ENCODE measurements around the gene SHMT2.

Gene SHMT2

GRCh38 chr12:57236201-57236924 is 6.9 kb downstream of the SHMT2 start:
- Histone ChIP-seq H3K9me3 (ENCODE audit: control insufficient read depth, low read length) (no peaks in the 10 kb centered on the region), H3K27ac (ENCODE audit: low read depth, low read length, severe bottlenecking) (no peak overlapping the region), H3K36me3 (ENCODE audit: control insufficient read depth, insufficient read depth, low read length) (peaks cover 37% of the 10 kb centered on the region), H3K4me3 (ENCODE audit: extremely low read depth, insufficient read depth, low read length, poor library complexity, severe bottlenecking) (no peak overlapping the region), H3K4me1 (ENCODE audit: control insufficient read depth, insufficient read depth, low read length, poor library complexity, severe bottlenecking) (peaks cover 12% of the 10 kb centered on the region)
- 33 to 49% methylated on average over 25 to 35 of the region's 40 CpGs for WGBS, 2 experiments (ENCODE audit: insufficient coverage in 2 of 2)

GRCh38 chr12:57236925-57237595 is 7.5 kb downstream of the SHMT2 start:
- 42 to 53% methylated on average over 6 to 8 of the region's 9 CpGs for WGBS, 2 experiments (ENCODE audit: insufficient coverage in 2 of 2)

GRCh38 chr12:57237596-57237931 is 8.1 kb downstream of the SHMT2 start:
- H3K4me1 ChIP-seq (ENCODE audit: control insufficient read depth, insufficient read depth, low read length, poor library complexity, severe bottlenecking) = peaks cover 11% of the 10 kb centered on the region
- 47 to 67% methylated on average over 3 of the region's 5 CpGs for WGBS, 2 experiments (ENCODE audit: insufficient coverage in 2 of 2)

More at GRCh38 chr12:57236925-57237595, 7.5 kb downstream of the SHMT2 start:
- Histone ChIP-seq H3K4me3 (ENCODE audit: extremely low read depth, insufficient read depth, low read length, poor library complexity, severe bottlenecking) (no peak overlapping the region), H3K9me3 (ENCODE audit: control insufficient read depth, low read length) (no peaks in the 10 kb centered on the region), H3K36me3 (ENCODE audit: control insufficient read depth, insufficient read depth, low read length) (peaks cover 30% of the 10 kb centered on the region), H3K4me1 (ENCODE audit: control insufficient read depth, insufficient read depth, low read length, poor library complexity, severe bottlenecking) (peaks cover 11% of the 10 kb centered on the region), H3K27ac (ENCODE audit: low read depth, low read length, severe bottlenecking) (no peak overlapping the region)

GRCh38 chr12:57237932-57238853 is 8.7 kb downstream of the SHMT2 start:
- WGBS, 2 experiments (ENCODE audit: insufficient coverage in 2 of 2) = 2 to 3% methylated on average over 30 to 48 of the region's 63 CpGs
- H3K4me3 ChIP-seq (ENCODE audit: extremely low read depth, insufficient read depth, low read length, poor library complexity, severe bottlenecking) = peak overlapping the region; percentile 45
- peak overlapping the region; percentile 36 for H3K27ac ChIP-seq (ENCODE audit: low read depth, low read length, severe bottlenecking)
- H3K4me1 ChIP-seq (ENCODE audit: control insufficient read depth, insufficient read depth, low read length, poor library complexity, severe bottlenecking) = peaks cover 11% of the 10 kb centered on the region
- no peaks in the 10 kb centered on the region for H3K9me3 ChIP-seq (ENCODE audit: control insufficient read depth, low read length)
- H3K36me3 ChIP-seq (ENCODE audit: control insufficient read depth, insufficient read depth, low read length) = peaks cover 19% of the 10 kb centered on the region

More at GRCh38 chr12:57237596-57237931, 8.1 kb downstream of the SHMT2 start:
- peak overlapping the region; percentile 45 for H3K4me3 ChIP-seq (ENCODE audit: extremely low read depth, insufficient read depth, low read length, poor library complexity, severe bottlenecking)
- peaks cover 25% of the 10 kb centered on the region for H3K36me3 ChIP-seq (ENCODE audit: control insufficient read depth, insufficient read depth, low read length)
- H3K9me3 ChIP-seq (ENCODE audit: control insufficient read depth, low read length) = no peaks in the 10 kb centered on the region
- H3K27ac ChIP-seq (ENCODE audit: low read depth, low read length, severe bottlenecking) = no peak overlapping the region

- peak overlapping the region; percentile 57 for H3K4me3 ChIP-seq (ENCODE audit: extremely low read depth, insufficient read depth, low read length, poor library complexity, severe bottlenecking)
- H3K9me3 ChIP-seq (ENCODE audit: control insufficient read depth, low read length) = no peaks in the 10 kb centered on the region
- H3K27ac ChIP-seq (ENCODE audit: low read depth, low read length, severe bottlenecking) = peak overlapping the region; percentile 36
- peaks cover 11% of the 10 kb centered on the region for H3K36me3 ChIP-seq (ENCODE audit: control insufficient read depth, insufficient read depth, low read length)
- WGBS, 2 experiments (ENCODE audit: insufficient coverage in 2 of 2) = 3 to 4% methylated on average over 36 to 46 of the region's 47 CpGs
- H3K4me1 ChIP-seq (ENCODE audit: control insufficient read depth, insufficient read depth, low read length, poor library complexity, severe bottlenecking) = peaks cover 11% of the 10 kb centered on the region
Measured at GRCh38 chr12:57238854-57239554, 9.5 kb downstream of the SHMT2 start.

- Histone ChIP-seq H3K4me1 (ENCODE audit: control insufficient read depth, insufficient read depth, low read length, poor library complexity, severe bottlenecking) (peaks cover 11% of the 10 kb centered on the region), H3K36me3 (ENCODE audit: control insufficient read depth, insufficient read depth, low read length) (peaks cover 5% of the 10 kb centered on the region), H3K4me3 (ENCODE audit: extremely low read depth, insufficient read depth, low read length, poor library complexity, severe bottlenecking) (peak overlapping the region; percentile 57), H3K9me3 (ENCODE audit: control insufficient read depth, low read length) (no peaks in the 10 kb centered on the region), H3K27ac (ENCODE audit: low read depth, low read length, severe bottlenecking) (peak overlapping the region; percentile 10)
- WGBS, 2 experiments (ENCODE audit: insufficient coverage in 2 of 2) = 2 to 6% methylated on average over 11 to 14 of the region's 14 CpGs
Measured at GRCh38 chr12:57239587-57240065, 10.1 kb downstream of the SHMT2 start.

GRCh38 chr12:57240066-57240921 is 10.8 kb downstream of the SHMT2 start:
- Histone ChIP-seq H3K27ac (ENCODE audit: low read depth, low read length, severe bottlenecking) (peak overlapping the region; percentile 64), H3K4me3 (ENCODE audit: extremely low read depth, insufficient read depth, low read length, poor library complexity, severe bottlenecking) (peak overlapping the region; percentile 57), H3K36me3 (ENCODE audit: control insufficient read depth, insufficient read depth, low read length) (no peaks in the 10 kb centered on the region), H3K9me3 (ENCODE audit: control insufficient read depth, low read length) (no peaks in the 10 kb centered on the region), H3K4me1 (ENCODE audit: control insufficient read depth, insufficient read depth, low read length, poor library complexity, severe bottlenecking) (peaks cover 11% of the 10 kb centered on the region)
- 3% methylated on average over 47 to 59 of the region's 72 CpGs for WGBS, 2 experiments (ENCODE audit: insufficient coverage in 2 of 2)

- no peaks in the 10 kb centered on the region for H3K36me3 ChIP-seq (ENCODE audit: control insufficient read depth, insufficient read depth, low read length)
- no peak overlapping the region for H3K27ac ChIP-seq (ENCODE audit: low read depth, low read length, severe bottlenecking)
- WGBS, 2 experiments (ENCODE audit: insufficient coverage in 2 of 2) = 5 to 6% methylated on average over 18 to 19 of the region's 19 CpGs
- no peaks in the 10 kb centered on the region for H3K9me3 ChIP-seq (ENCODE audit: control insufficient read depth, low read length)
- H3K4me3 ChIP-seq (ENCODE audit: extremely low read depth, insufficient read depth, low read length, poor library complexity, severe bottlenecking) = peak overlapping the region; percentile 57
- peaks cover 11% of the 10 kb centered on the region for H3K4me1 ChIP-seq (ENCODE audit: control insufficient read depth, insufficient read depth, low read length, poor library complexity, severe bottlenecking)
Measured at GRCh38 chr12:57240926-57241401, 11.5 kb downstream of the SHMT2 start.

- Histone ChIP-seq H3K4me3 (ENCODE audit: extremely low read depth, insufficient read depth, low read length, poor library complexity, severe bottlenecking) (no peak overlapping the region), H3K36me3 (ENCODE audit: control insufficient read depth, insufficient read depth, low read length) (no peaks in the 10 kb centered on the region), H3K4me1 (ENCODE audit: control insufficient read depth, insufficient read depth, low read length, poor library complexity, severe bottlenecking) (peaks cover 11% of the 10 kb centered on the region), H3K27ac (ENCODE audit: low read depth, low read length, severe bottlenecking) (no peak overlapping the region), H3K9me3 (ENCODE audit: control insufficient read depth, low read length) (no peaks in the 10 kb centered on the region)
- 15 to 16% methylated on average over 12 to 21 of the region's 48 CpGs for WGBS, 2 experiments (ENCODE audit: insufficient coverage in 2 of 2)
Measured at GRCh38 chr12:57241402-57242310, 12.1 kb downstream of the SHMT2 start.
